Measurements from ENCODE around the gene DMGDH.
A peak's percentile ranks its signal among the peaks of the same experiment; 100 is the strongest.

Gene DMGDH

DNA sequence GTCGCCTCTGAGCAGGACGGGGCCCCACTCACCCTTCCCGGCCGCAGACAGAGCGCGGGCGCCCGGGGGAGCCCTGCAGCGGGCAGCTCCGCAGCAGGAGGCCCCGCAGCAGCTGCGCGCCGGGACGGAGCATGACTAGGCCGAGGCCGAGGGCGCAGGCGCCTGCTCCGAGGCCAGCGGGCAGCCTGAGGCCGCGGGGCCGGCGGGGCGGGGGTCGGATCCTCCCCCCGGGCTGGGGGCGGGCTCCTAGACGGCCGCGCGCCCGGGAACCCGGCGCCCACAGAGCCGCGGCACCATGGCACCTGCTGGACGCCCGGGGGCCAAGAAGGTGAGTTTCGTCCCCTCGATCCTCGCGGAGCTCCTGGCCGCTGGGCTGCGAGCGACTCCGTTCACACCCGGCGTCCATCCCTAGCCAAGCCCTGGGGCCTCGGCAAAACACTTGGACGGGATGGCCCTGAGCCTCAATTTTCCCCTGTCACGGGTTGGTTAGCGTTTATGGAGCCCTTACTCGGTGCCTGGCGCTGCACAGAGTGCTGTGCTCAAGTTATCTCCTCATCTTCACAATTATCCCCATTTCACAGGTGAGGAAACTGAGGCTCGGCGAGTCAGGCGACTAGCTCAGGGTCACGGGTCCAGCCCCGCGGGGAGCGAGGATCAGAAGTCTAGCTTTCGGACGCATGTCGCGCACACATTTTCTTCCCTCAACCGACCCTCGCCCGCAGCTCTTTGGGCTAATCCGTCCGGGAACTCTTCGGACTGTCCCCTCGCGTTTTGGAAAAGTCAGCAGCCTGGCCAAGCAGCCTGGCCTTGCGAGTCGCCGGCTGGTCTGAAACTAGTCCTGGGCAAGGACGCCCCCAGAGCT lies at the start of gene DMGDH, which contains the start of gene BHMT2:
DMGDH (minus strand) TSS at position 187 of the 862 bp plus-strand sequence; CDS start at position 133, 54 bp downstream.
BHMT2 (plus strand) TSS at position 280 of the 862 bp plus-strand sequence; CDS start at position 296, 16 bp downstream.
- DNase-seq: peak; percentile 59

GRCh38 chr5:79112703-79113058 lies 43.2 kb upstream of the DMGDH start:
- no peak for DNase-seq

DNA sequence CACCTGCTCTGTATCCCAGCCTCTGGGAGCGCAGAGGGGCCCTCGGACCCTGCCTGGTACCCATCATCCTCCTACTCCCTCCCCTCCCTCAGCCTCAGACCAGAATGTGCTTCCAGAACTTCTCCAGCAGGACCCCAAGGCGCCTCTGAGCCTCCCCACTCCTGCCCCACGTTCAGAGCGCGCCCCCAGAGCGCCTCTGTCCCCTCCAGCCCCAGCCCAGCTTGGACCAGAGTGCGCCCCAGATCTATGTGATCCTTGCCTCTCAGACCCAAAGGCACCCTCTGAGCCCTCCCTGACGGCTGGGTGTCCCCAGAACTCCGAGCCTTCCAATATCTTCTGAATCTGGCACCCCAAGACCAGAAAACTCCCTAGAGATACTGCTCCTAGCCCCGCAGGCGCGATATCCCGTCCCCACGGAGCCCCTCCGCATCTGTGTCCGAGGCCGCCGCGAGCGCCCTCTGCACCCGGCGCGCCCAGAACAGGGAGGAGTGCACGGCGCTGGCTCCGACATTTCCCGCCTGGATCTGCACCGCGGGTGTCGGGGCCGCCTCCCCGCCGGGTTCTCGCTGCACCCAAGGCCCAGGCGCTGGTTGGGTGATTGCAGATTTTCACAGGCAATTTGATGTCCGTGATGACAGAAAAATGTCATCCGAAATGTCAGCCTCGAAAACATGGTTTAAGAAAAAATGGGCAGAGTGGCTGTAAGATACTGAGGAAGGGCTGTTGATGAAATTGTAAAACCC lies 42.7 kb upstream of the DMGDH start:
- no peak for DNase-seq

GRCh38 chr5:79111387-79111959 lies 42.0 kb upstream of the DMGDH start, which contains the start of gene BHMT:
BHMT (plus strand) TSS chr5:79111809; CDS start chr5:79111886, 77 bp downstream.
- DNase-seq: peak; percentile 13

- no peak for DNase-seq
Observed at GRCh38 chr5:79109527-79110492, 40.3 kb upstream of the DMGDH start.

GRCh38 chr5:79108792-79109191 lies 39.3 kb upstream of the DMGDH start:
- DNase-seq: no peak

DNA sequence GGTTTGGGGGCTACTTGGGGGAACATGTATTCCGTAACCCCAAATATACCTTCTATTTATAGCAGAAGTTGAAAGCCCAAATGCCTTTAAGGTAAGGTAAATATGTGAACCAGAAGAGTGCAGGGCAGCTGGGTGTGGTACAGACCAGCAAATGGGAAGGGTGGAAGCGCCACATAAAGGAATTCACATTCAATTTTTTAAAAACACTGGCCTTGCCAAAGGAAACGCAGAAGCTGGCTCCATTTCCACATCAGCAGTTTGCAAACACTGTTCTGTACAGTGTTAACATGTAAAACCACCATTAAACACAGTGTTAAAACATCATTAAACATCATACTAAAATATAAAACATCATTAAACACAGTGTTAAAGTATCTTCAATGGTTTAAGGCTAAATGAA lies 38.6 kb upstream of the DMGDH start:
- DNase-seq: no peak

DNA sequence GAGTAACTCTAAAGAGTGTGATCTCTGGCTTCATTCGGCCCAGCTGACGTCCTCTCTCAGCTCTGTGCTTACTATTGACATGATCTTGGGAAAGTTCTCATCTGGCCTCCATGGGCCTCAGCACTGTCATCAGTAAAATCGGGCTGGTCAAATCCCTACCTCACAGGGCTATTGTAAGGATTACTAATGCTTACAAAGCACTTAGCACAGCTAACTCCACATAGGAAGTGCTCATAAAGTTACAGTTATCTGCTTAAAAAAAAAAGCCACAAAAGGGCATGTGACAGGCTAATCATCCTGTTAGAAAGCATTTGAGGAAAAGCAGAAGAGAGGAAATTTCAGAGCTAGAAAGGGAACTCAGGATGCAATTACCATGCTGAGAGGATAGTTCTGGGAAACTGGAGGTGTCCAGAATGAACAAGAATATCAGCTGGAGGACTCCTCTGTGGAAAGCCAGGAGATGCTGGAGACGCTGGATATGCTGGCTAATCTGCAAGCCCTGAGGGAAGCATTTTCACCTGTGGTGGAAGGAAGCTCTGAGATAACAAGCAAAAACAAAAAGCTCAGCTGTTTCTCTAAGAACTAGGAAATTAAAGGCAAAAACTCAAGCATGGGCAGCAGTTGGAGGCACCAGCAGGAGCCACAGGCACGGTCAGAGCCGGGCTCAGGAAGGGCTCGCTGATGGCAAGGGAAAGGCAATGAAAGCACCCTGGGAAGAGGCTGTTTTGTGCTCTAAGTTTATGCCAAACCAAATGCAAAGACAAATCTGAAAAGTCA lies 37.7 kb upstream of the DMGDH start:
- no peak for DNase-seq

- DNase-seq: no peak
Observed at GRCh38 chr5:79105868-79106267, 36.4 kb upstream of the DMGDH start.

DNA sequence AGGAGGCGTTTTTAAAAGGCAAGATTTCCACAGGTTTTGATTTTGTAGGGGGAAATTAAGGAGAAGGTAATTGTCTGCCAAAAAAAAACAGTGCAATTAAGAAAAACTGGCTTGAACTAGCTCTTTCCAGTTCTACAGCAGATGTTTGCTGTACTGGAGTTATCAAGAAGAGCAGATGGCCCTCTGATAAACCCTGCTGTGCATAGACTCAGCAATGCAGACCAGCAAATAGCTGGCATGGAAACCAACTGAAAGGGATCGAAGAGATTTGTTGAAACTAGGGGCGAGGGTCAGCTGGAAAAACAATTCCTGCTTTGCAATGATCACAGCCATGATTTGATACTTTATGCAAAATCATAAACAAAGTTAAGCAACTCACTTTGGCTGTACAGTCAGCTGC lies 24.3 kb upstream of the DMGDH start:
- peak; percentile 14 for DNase-seq

DNA sequence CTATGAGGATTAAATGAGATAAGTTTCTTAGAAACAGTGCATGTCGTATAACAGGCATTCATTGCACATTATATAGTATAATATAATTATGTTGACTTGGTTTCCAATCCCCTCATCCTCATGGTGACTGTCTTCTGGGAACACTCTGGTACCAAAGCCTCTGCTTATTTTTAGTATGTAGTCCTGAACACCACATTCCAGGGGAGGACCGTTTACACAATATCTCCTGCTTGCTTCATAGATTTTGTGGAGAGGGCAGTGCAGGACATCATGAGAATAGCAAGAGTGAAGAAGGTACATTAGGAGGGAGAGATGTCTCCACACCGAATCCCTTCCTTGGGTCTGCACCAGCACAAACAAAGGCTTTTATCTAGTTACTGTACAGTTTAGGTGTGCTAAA lies 21.6 kb upstream of the DMGDH start:
- DNase-seq: no peak

- no peak for DNase-seq
Observed at GRCh38 chr5:79088507-79088906, 19.0 kb upstream of the DMGDH start.

DNA sequence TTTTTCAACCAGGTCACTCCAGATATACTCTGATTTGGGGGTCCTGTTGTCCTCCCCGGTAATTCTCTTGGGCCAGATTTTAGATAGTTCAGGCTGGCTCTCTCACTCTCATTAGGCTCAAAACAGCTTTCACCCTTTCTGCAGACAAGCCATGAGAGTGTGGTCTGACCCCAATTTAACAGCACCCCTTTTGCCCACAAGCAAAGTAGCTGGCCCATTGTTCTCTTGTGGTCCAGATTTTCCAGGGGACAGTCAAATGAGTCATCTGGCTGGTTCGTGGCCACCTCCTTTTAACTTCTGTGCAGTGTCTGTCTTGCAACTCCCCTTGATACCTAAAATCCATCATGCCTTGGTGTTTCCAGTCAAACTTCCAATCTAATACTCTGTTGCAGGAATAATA lies 16.6 kb upstream of the DMGDH start:
- no peak for DNase-seq

DNA sequence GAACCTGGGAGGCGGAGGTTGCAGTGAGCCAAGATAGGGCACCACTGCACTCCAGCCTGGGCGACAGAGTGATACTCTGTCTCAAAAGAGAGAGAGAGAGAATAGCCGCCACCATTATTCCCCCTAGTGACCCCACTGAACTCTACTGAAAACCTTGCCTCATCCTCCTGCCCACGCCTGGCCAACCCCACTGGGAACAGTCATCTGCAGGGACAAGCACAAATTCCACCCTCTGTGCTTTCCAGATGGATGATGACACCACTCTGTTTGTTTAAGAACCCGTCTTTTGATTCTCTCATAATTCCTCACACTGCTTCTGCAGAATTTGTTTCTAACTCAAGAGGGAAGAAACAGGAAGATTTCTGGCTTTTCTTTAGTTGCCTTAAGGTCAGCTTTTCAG lies 12.3 kb upstream of the DMGDH start:
- no peak for DNase-seq

DNA sequence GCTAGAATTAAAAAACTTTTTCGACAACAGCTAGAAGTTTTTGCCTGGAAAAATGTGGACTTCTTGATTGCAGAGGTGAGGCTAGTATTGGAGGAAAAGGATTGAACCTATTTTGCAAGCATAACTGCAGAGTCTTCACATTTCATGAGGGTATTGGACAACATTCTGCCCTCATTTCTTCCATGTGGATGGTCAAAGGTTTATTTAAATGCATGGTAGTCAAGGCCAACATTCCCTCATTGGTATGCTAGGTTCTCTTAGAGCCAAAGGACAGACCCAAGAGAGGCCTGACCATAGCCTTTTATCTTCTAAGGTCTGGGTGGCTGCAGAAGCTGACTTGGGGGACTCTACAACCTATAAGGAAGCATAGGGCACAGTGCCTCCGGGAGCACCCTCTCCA lies 11.3 kb upstream of the DMGDH start:
- DNase-seq: no peak

GRCh38 chr5:79077680-79078365 lies 8.3 kb upstream of the DMGDH start:
- DNase-seq: no peak

DNA sequence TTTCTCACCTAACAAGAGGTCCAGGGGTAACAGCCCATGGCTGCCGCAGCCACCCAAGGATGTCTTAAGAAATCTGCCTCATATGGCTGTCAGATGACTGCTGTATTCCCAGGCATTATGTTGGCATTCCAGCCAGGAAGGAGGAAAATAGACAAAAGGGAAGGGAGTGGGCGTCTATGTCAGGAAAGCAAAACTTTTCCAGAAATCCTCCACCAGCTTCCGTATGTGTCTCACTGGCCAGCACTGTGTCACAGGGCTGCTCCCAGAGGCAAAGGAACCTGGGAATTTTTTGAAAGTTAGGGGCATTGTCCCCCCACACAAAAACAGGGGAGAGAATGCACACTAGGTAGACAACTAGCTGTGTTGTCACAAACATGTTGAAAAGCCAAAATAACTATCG lies 7.3 kb upstream of the DMGDH start:
- no peak for DNase-seq

GRCh38 chr5:79075646-79076426 lies 6.4 kb upstream of the DMGDH start:
- DNase-seq: no peak

- DNase-seq: no peak
Observed at GRCh38 chr5:79074641-79075040, 5.2 kb upstream of the DMGDH start.

- DNase-seq: no peak
Observed at GRCh38 chr5:79070350-79070667, 835 bp upstream of the DMGDH start.

Data from NCI-H510A (cell line).